ENCODE results near the gene SYT9. TPM values are rescaled to one million over a fixed set of nuclear protein-coding genes. Genes with fewer than 3 reads are reported as not detected.

SYT9 gene
- total RNA-seq, 1 experiment from 2014 or later: not detected

DNA sequence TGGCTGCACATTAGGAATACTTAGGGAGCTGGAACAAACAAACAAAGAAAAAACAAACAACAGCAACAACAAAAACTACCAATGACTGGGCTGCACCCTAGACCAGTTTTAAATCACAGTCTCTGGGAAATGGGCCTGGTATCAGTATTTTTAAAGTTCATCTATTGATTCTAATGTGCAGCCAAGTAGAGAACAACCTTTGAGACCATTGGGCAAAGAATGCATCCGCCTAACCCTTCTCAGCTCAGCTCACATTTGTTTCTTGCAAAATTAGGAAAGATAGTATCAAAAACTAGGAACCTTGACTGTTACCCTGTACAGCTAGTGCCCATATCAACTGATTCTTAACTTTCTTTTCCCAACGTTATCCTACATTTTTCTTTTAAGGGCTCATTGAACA, 5.2 kb downstream of the SYT9 start:
- Histone ChIP-seq H3K9me3 (replicated peaks) (no peaks in the 10 kb centered on the region), H3K4me1 (no peaks in the 10 kb centered on the region), H3K36me3 (no peaks in the 10 kb centered on the region), H3K4me3 (no peak overlapping the region), H3K27ac (no peak overlapping the region), H3K27me3 (no peaks in the 10 kb centered on the region)
- no peak for DNase-seq

DNA sequence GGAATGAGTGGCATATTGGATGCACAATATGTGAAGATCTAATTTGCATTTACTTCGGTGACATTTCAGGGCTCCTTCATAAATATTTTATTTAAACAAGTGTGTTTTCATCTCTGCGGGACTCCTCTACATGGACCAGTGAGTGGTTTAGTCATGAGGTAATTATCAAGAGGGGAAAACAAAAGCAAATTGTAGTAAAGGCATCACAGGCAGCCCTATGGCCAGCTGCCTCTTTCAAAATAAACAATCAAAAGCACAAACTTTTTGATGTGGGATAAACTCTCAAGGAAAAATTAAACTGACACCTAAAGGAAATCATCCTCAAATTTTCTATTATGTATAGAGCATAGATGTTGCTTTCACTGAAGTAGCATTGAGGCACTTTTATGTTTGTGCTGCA, 6.0 kb downstream of the SYT9 start:
- Histone ChIP-seq H3K4me1 (no peaks in the 10 kb centered on the region), H3K36me3 (no peaks in the 10 kb centered on the region)

GRCh38 chr11:7261578-7261977, 9.9 kb downstream of the SYT9 start:
- H3K27ac ChIP-seq: no peak overlapping the region
- H3K9me3 ChIP-seq (replicated peaks): no peaks in the 10 kb centered on the region
- H3K4me1 ChIP-seq: no peaks in the 10 kb centered on the region
- H3K4me3 ChIP-seq: no peak overlapping the region
- no peaks in the 10 kb centered on the region for H3K36me3 ChIP-seq
- DNase-seq: no peak
- no peaks in the 10 kb centered on the region for H3K27me3 ChIP-seq

More for the DNA sequence above, 6.0 kb downstream of the SYT9 start:
- Histone ChIP-seq H3K4me3 (no peak overlapping the region), H3K9me3 (replicated peaks) (no peaks in the 10 kb centered on the region), H3K27me3 (no peaks in the 10 kb centered on the region), H3K27ac (no peak overlapping the region)
- DNase-seq: no peak

- no peaks in the 10 kb centered on the region for H3K9me3 ChIP-seq (replicated peaks)
- H3K27me3 ChIP-seq: no peaks in the 10 kb centered on the region
- H3K4me1 ChIP-seq: no peaks in the 10 kb centered on the region
- no peak overlapping the region for H3K27ac ChIP-seq
- DNase-seq: no peak
- no peak overlapping the region for H3K4me3 ChIP-seq
- H3K36me3 ChIP-seq: no peaks in the 10 kb centered on the region
Observed at GRCh38 chr11:7262672-7263071, 11.0 kb downstream of the SYT9 start.

DNA sequence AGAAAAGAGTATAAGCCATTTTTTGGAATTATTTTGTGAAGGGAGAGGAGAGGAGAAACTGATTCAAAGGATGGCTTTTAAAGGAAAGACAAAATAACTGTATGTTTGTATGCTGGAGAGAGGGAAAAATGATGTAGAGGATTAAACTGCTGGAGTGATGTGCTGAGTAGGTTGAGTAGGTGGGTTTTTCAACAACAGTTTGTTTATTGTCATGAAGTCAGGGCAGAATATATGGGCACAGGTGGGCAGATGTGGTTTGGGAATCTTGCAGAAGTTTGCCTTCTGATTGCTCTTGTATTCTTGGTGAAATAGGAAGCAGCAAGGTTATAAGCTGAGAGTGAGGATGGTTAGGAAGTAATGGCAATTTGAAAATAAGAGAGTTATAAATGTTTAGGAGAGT, 12.1 kb downstream of the SYT9 start:
- Histone ChIP-seq H3K27me3 (no peaks in the 10 kb centered on the region), H3K36me3 (no peaks in the 10 kb centered on the region), H3K4me3 (no peak overlapping the region), H3K27ac (no peak overlapping the region), H3K9me3 (replicated peaks) (no peaks in the 10 kb centered on the region), H3K4me1 (no peaks in the 10 kb centered on the region)
- DNase-seq: no peak

GRCh38 chr11:7268758-7269157, 17.1 kb downstream of the SYT9 start:
- Histone ChIP-seq H3K9me3 (replicated peaks) (no peaks in the 10 kb centered on the region), H3K36me3 (no peaks in the 10 kb centered on the region), H3K4me3 (no peak overlapping the region), H3K27me3 (no peaks in the 10 kb centered on the region), H3K27ac (no peak overlapping the region), H3K4me1 (no peaks in the 10 kb centered on the region)
- DNase-seq: no peak

DNA sequence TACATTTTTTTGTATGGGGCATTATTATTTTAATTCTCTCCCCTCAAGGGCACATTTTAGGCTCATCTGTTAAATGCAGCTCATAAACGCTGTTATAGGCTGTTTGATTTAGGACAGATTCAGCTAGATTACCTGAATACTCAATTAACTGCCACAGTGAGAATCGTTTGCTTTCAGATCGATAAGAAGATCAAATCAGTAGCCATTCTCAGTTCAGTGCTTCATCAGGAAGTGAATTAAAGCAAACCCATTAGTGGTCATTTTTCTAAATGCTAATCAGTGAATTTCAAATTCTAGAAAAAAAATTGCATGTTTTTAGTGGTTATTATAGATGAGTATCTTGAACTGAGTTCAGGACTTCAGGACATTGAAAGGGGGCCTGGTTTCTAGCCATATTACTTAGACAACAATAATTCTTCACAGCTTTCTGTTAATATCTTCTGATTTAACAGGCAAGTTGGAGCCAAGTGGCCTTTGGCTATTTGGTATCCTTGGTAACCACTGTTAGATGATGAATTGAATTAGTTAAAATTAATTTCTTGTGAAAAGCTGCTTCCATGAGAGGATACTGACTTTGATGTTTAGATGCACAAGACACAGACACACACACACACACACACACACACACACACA, 18.6 kb downstream of the SYT9 start:
- Histone ChIP-seq H3K4me1 (no peaks in the 10 kb centered on the region), H3K36me3 (no peaks in the 10 kb centered on the region), H3K27ac (no peak overlapping the region), H3K4me3 (no peak overlapping the region), H3K9me3 (replicated peaks) (no peaks in the 10 kb centered on the region), H3K27me3 (no peaks in the 10 kb centered on the region)
- no peak for DNase-seq

- no peaks in the 10 kb centered on the region for H3K36me3 ChIP-seq
Observed at GRCh38 chr11:7272373-7272772, 20.7 kb downstream of the SYT9 start.

DNA sequence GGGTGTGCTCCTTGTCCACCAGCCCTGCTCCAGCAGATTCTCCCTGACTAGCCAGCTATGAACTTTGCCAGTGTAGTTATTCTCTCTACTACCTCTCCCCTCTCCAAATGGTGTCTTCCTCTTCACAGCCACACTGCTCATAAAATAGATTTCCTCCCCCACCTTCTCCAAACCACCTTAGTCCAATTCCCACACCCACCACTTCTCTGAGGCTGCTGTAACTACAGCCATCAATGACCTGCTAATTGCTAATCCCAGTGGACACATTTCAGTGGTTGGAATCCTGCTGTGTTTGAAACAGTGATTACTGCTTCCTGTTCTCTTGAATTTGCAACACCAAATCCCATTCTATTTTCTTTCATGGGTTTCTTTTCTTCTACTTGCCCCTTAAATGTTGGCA, 23.4 kb downstream of the SYT9 start:
- no peak for DNase-seq
- H3K9me3 ChIP-seq (replicated peaks): no peaks in the 10 kb centered on the region
- H3K36me3 ChIP-seq: no peaks in the 10 kb centered on the region

More at GRCh38 chr11:7272373-7272772, 20.7 kb downstream of the SYT9 start:
- Histone ChIP-seq H3K27ac (no peak overlapping the region), H3K4me3 (no peak overlapping the region), H3K9me3 (replicated peaks) (no peaks in the 10 kb centered on the region), H3K4me1 (no peaks in the 10 kb centered on the region), H3K27me3 (no peaks in the 10 kb centered on the region)
- no peak for DNase-seq

GRCh38 chr11:7278314-7278917, 26.7 kb downstream of the SYT9 start:
- H3K4me3 ChIP-seq: no peak overlapping the region
- H3K27me3 ChIP-seq: no peaks in the 10 kb centered on the region
- no peaks in the 10 kb centered on the region for H3K36me3 ChIP-seq
- no peaks in the 10 kb centered on the region for H3K9me3 ChIP-seq (replicated peaks)
- DNase-seq: peak in 1 of 2 experiments; percentile 35
- no peak overlapping the region for H3K27ac ChIP-seq
- H3K4me1 ChIP-seq: no peaks in the 10 kb centered on the region

More for the DNA sequence above, 23.4 kb downstream of the SYT9 start:
- Histone ChIP-seq H3K27ac (no peak overlapping the region), H3K4me1 (no peaks in the 10 kb centered on the region), H3K27me3 (no peaks in the 10 kb centered on the region), H3K4me3 (no peak overlapping the region)

- DNase-seq: no peak
- no peak overlapping the region for H3K4me3 ChIP-seq
- no peaks in the 10 kb centered on the region for H3K36me3 ChIP-seq
- no peaks in the 10 kb centered on the region for H3K4me1 ChIP-seq
- H3K27me3 ChIP-seq: no peaks in the 10 kb centered on the region
- H3K9me3 ChIP-seq (replicated peaks): no peaks in the 10 kb centered on the region
- H3K27ac ChIP-seq: no peak overlapping the region
Observed at GRCh38 chr11:7279676-7280075, 28.0 kb downstream of the SYT9 start.

- peak; percentile 7 to 10 for DNase-seq
- H3K27me3 ChIP-seq: no peaks in the 10 kb centered on the region
- no peak overlapping the region for H3K4me3 ChIP-seq
Observed at GRCh38 chr11:7281079-7281478, 29.4 kb downstream of the SYT9 start.

GRCh38 chr11:7281809-7282208, 30.1 kb downstream of the SYT9 start:
- H3K27ac ChIP-seq: no peak overlapping the region
- DNase-seq: no peak
- H3K36me3 ChIP-seq: no peaks in the 10 kb centered on the region
- H3K27me3 ChIP-seq: no peaks in the 10 kb centered on the region
- no peaks in the 10 kb centered on the region for H3K4me1 ChIP-seq
- no peaks in the 10 kb centered on the region for H3K9me3 ChIP-seq (replicated peaks)
- H3K4me3 ChIP-seq: no peak overlapping the region

More at GRCh38 chr11:7281079-7281478, 29.4 kb downstream of the SYT9 start:
- Histone ChIP-seq H3K4me1 (no peaks in the 10 kb centered on the region), H3K27ac (no peak overlapping the region), H3K36me3 (no peaks in the 10 kb centered on the region), H3K9me3 (replicated peaks) (no peaks in the 10 kb centered on the region)

DNA sequence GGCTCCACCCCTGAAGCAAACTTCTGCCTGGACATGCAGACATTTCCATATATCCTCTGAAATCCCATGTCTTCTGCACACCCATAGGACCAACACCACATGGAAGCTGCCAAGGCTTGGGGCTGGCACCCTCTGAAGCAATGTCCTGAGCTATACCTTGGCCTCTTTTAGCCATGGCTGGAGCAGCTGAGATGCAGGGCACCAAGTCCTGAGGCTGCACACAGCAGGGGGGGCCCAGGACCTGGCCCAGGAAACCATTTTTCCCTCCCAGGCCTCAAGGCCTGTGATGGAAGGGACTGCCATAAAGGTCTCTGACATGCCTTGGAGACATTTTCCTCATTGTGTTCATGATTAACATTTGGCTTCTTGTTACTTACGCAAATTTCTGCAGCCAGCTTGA, 34.5 kb downstream of the SYT9 start:
- Histone ChIP-seq H3K36me3 (no peaks in the 10 kb centered on the region), H3K27me3 (no peaks in the 10 kb centered on the region), H3K27ac (no peak overlapping the region), H3K9me3 (replicated peaks) (no peaks in the 10 kb centered on the region), H3K4me3 (no peak overlapping the region), H3K4me1 (no peaks in the 10 kb centered on the region)
- DNase-seq: no peak

- Histone ChIP-seq H3K36me3 (no peaks in the 10 kb centered on the region), H3K27ac (no peak overlapping the region), H3K27me3 (no peaks in the 10 kb centered on the region), H3K9me3 (replicated peaks) (no peaks in the 10 kb centered on the region), H3K4me3 (no peak overlapping the region), H3K4me1 (no peaks in the 10 kb centered on the region)
- no peak for DNase-seq
Observed at GRCh38 chr11:7291100-7291829, 39.6 kb downstream of the SYT9 start.
